DMS 273 treated with DMSO at 0.1 percent for 48 hours (cell line): ENCODE data around the gene SYNCRIP.
"Not testable (repeated sequence)": the region's sequence is repeated elsewhere in the genome, so short reads cannot be mapped to it uniquely, and the experiment has no call there.

Experiments used
- DNase-seq: peaks from one replicate; lab custom pipeline; 2025; lab: John Stamatoyannopoulos, UW

Gene SYNCRIP

DNA sequence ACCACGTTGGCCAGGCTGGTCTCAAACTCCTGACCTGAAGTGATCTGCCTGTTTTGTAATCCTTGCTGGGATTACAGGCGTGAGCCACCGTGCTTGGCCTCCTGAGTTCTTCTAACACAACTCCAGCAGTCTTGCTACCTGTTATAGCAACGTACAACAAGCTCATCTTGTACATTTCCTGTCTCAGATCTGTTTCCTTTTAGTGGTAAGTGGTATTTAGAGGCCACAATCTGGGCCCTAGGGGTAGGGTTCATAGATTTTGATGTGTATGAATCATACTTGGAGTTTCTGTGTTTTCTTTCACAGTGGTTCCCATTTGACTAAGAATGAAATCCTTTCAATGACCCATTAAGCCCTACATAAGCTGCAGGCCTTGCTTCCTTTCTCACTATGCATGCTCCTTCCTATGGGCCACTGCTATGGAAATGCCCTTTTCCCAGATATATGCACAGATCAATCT, 27.1 kb upstream of the SYNCRIP start:
- no peak for DNase-seq

DNA sequence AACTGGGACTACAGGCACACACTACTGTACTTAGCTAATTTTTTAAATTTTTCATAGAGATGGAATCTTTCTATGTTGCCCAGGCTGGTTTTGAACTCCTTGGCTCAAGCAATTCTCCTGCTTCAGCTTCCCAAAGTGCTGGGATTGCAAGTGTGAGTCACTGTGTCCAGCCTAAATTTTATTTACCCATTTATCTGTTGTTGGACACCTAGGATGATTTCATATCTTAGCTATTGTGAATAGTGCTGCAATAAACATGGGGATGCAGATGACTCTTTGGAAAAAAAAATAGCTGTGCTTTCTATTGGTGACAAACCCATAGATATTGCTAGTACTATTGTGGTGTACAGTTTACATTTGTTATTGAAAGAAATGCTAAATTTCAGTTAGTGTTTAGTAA, 19.6 kb upstream of the SYNCRIP start:
- no peak for DNase-seq

DNA sequence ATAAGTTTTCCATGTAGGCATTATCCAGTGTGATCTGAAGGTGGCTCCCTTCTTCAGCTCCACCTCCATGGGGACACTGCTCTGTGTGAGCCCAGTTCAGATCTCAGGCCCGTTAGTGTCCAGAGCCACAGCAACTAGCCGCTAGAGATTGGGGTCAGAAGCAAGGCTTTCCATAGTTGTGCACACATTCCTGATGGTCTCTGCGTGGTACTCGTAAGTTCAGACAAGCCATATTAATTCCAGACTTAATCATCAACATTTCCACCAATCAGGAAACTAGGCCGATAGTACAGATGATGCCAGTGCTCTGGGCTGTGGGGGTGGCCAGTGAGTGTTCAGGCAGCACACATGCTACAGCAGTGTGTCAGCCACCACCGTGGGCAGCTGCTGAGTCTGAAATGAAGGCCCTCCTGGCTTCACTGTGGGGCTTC, 17.5 kb upstream of the SYNCRIP start:
- no peak for DNase-seq

DNA sequence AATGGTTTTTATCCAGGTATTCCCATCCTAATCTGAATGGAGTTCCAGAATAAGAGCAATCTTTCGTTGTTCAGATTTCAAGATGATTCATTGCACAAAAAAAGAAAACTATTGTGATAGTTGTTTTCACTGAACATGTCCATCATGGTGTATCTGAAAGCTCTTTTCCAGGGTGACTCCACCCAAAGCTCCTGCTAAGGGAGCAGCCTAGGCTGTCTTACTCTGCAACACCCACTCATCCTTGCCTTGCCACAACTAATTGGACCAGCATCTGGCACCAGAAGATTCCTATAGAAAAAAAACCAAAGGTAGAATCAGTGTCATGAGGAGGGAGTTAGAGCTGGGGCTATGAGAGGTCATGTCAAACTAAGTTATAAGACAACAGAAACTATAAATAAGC, 7.9 kb upstream of the SYNCRIP start:
- DNase-seq, result no peak

DNA sequence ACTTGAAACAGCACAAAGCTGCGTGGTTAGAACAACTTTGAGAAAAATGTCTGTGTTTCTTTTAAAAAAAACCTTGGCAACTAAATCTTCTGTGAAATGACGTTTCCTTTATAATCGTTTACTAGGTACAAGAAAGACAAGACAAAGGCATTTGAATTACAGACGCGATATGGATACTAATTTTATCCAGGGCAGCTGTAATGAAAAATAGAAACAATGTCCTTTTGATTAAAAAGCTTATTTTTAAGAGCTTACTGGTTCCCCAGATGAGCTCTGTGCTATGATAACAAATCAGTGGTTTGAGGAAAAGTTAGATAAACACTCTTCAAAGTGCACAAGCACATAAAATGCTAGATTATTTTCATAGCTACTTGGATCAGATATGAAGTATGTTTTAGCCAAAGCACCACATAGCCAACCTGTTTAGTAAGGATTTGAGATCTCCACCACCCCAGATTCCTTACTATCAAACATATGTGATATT, 1.6 kb upstream of the SYNCRIP start:
- DNase-seq, result no peak

DNA sequence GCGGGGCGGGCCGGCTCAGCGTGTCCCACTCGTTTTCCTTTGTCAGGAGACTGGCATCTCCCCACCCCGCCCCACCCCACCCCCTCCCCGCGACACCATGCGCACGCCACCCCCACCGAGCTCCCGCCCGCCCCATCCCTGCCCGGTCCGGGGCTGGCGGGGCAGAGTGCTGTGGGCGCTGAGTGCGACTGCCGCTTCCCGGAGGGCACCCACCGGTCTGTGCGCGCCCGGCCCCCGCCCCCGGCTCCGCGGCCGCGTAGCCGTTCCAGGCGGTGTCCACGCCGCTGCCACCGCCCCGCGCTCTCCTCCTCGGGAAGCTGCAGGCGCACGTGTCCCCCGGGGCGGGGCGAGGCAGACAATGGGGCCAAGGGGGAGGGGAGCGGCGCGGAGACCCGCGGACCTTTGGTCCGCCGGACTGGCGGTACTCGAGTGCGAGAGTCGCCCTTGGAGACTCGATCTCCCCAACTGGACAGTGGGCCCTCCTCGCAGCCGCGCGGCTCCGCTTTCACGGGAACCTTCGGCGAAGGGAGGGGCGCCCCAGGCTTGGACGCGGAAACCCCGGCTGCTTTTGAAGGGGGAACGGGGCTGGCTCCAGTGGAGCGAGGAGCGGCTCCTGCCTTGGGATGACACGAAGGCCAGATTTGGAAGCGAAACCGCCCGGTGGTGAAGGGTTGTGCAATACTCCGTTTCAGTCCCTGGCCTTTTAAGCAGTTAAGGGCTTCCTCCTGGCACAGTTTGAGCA, 1.0 kb upstream of the SYNCRIP start:
- DNase-seq, result peak; percentile 70

DNA sequence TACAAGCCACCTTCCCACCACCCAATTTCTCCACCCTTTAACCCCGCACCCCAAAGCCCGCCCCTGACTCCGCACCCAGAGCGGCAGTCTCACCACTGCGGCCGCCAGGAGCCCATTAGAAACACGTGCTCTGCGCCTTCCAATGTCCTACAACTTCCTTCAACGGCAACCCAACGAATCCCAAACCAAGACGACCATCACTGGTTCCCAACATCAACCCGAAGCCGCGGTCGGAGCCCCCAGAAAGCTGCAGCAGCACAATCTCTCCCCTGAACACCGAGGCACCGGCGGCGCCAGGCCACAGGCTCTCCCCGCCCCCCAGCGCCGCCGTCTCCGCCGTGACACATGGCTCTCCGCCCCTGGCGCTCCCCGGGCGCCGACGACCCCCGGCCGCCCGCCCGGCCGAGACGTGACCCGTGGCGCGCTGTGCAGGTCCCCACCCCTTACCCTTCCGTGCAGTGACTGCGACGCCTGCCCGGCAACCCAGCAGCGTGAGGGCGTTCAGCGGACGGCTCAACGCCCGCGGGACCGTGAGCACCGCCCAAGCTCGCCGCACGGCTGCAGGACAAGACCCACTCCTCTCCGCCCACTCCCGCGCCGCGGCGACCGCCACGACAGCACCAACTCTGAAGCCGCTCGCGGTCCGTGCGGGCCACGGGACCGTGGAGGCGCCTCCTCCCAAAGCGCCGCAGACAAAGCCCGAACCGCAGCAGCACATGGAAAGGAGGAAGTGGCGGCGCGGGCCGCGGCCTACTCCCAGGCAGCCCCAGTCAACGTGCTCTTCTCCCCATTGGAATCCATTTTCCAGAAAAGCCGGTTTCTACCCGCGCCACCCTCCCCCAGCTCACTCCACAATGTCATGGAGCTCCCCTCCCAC, 551 bp downstream of the SYNCRIP start:
- DNase-seq, result no peak

DNA sequence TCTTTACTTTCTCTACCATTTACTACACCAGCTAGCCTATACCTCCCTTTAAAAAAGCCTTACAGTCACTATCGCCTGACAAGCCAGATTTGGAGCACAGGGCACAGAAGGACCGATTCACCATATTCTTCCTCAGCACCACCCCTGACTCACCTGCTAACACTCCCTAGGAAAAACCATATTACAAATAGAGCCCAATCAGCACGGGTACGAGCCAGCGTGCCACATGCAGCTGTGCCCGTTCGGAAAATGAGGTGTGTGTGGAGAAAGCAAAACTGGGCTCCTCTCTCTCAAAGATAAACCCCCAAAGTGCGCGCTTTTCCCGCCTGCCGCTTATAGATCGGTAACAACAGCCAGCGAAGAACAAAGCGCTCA, 1.2 kb downstream of the SYNCRIP start:
- DNase-seq, result no peak

DNA sequence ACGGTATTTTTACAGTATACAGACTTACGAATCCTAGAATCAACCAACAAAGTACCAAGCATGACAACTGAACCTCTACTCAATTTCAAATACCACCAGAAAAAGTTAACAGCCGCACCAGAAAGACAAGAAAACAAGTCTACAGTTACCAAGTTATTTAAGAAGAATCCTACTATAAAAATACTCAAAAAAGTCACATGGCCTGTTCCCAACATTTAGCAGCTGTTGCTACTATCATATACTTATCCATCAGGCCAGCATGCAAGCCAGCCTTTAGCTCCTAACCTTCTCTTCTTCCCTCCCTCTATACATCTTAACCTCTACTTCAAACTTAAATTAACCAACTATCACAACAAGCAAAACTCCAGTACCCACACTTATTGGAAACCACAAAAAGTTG, 1.9 kb downstream of the SYNCRIP start:
- DNase-seq, result no peak

DNA sequence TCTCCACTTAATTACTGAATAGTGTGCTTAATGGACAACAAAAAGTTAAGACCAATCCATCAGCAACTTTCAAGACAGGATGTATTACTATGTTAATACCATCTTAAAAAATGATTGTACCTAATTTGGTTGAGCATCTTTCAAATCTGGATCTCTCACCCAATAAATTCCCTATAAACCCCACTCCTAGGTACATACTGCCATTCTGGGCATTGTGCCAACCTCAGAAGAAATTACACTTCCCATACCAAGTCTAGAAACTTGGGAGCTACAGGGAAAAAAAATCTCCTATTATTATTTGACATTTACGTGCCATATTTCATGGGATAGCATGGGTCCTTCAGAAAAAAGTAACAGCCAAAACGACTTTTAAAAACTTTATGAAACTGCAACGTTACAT, 5.1 kb downstream of the SYNCRIP start:
- DNase-seq, result no peak

DNA sequence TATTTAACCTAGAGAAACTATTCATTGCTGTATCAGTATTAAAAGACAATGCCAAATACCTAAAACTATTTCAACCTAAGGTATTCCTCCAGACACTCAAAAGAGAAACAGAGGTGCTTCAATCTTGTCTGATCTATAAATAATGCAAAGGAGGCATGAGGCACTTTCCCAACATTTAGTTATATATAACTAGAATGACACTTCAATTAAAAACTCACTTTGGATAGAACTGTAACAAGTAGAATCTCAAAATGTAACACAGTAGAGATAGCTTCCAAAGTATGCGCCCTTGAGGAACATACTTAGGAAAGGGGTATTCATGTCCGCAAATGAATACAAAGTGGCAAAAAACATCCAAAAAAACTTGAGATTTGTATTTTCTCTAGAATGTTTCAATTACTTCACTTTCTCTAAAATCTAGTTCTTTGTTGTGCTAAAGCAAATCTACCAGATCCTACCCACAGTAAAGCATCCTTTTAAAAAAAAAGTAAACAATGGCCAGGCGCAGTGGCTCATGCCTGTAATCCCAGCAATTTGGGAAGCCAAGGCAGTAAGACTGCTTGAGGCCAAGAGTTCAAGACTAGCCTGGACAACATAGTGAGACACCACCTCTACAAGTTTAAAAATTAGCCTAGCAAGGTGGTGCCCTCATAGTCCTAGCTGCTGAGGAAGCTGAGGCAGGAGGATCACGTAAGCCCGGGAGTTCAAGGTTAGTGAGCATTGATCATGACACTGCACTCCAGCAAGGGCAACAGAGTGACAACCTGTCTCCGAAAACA, 10.3 kb downstream of the SYNCRIP start:
- no peak for DNase-seq

DNA sequence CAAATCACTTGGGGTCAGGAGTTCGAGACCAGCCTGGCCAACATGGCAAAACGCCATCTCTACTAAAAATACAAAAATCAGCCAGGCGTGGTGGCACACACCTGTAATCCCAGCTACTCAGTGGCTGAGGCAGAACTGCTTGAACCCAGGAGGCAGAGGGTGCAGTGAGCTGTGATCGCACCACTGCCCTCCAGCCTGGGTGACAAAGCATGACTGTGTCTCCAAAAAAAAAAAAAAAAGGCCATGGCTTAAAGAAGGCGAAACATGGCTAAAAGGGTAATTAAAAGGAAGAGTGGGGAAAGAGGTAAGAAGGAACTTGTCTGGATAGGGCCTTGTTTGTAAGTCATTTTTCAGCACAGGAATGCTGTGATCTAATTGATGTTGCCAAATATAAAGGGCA, 11.6 kb downstream of the SYNCRIP start:
- DNase-seq, result not testable (repeated sequence)

DNA sequence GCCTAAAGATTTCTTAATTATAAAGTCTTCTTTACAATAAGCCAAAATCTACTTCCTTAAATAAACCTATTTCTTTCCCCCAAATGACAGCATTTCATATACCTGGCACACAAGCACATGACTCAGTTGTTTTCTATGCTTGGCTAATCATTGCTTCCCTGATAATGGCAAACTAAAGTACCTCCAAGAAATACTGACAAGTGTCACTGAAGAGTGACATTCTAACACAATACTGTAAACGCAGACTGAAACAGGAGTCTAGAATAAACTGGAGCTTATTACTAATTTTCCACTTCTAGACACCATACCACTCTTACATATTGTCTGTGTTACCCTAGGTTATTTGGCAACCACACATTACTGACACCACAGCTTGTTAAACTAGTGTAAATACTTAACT, 14.3 kb downstream of the SYNCRIP start:
- DNase-seq, result no peak

DNA sequence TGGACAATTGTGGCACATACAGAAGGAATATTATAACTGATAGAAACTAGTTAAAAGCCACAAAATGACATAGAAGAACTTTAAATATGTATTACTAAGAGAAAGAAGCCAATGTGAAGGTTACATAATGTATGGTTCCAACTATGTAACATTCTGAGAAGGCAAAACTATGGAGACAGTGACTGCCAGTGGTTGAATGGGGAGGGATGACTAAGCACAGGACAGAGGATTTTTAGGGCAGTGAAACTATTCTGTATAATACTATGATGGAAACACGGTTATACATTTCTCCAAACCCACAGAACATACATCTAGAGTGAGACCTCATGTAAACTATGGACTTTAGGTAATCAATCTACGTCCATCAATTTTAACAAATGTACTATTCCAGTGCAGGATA, 22.4 kb downstream of the SYNCRIP start:
- no peak for DNase-seq

DNA sequence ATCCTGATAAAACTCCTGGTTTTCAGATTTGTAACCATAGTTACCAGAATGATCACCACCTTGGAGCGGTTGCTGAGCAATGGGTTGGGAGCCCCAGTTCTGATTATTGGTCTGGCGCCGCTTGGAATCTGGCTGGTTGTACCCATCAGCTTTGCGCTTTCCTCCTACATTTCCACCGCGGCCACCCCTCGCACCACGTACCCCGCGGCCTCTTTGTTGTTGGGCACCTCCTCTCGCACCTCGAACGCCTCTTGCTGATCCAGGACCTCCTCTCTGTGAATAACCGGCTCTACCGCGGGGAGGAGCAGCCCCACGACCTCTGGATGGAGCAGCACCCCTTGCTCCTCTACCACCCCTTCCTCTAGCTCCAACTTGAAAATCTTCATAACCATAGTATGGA, 27.9 kb downstream of the SYNCRIP start:
- DNase-seq, result no peak

DNA sequence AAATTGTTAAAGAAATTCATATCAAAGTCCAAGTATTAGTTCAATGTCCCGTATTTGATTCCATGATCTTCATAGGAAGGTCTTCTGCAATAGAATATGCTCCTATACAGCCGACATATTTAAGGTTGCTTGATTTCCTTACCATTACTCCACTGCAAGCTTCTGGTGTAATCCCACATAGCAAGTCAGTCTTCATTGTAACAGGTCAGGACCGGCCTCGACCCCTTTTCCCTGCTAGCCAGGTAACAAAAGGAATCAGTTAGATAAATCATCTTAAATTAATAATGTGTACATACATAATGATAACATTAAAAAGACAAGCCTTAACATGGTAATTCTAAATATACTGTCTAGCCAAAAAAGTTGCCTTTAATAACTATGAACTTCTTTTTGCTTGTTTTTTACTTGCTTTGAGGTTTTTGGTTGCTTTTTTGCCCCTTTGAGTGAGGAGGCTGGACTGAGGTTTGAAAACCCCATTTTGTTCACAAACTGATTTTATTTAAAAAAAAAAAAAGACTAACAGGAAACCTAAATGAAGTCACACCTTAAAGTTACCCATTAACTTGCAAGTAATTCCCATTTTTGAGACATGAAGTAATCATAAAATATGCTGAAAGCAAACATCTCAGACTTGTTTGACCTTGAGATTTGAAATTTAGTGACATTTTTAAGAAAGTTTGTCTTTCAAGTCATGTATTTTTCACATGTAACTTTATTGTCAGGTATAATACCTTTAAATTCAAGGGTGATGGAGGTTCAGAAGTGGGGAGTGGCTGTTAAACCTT, 29.8 kb downstream of the SYNCRIP start:
- DNase-seq, result no peak

DNA sequence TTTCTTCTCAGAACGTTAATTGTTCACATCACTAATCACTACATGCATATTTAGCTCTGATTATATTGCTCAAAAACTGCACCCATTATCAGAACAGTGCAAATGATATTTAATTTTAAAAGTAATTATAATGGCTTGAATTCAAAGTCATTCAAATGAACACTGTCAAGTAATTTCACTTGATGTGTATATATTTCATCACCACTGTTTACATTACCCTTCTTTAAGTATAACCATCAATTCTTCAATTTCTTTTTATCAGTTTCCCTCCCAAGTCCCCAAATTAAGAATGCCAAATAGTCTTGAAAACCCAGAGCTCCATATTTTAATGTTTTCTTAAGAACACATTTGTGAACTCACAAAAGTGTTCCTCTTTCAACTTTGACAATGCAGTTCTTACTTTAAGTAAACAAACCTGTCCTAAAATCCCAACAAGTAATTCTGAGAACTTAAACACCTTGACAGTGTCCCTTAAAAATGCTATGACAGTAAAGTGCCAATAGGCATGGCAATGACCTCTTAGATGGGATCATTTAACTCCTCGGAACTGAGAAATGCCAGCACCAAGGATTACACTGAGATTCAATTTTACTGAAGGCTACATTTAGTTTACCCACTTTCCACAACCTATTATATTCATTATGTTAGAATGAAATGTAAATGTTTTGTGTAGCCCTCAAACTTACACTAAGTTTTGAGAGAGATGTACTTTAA, 32.3 kb downstream of the SYNCRIP start:
- DNase-seq, result no peak

DNA sequence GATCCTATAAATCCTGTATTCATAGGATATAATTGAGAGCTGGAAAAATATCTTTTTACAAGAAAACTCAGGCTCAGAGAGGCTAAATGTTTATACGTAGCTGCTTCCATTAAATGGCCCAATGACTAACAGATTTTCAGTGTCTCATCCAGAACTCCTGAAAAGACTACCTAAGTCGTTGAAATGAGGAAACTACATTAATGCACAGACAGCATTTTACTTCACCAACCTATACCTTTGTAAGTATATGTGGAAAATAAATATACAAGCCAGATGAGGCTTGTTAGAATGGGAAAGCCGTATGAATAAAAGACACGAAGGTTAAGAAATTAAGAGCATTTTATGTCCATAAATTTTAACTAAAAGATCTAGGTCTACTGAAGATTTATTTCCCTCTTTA, 40.6 kb downstream of the SYNCRIP start:
- DNase-seq, result no peak

DNA sequence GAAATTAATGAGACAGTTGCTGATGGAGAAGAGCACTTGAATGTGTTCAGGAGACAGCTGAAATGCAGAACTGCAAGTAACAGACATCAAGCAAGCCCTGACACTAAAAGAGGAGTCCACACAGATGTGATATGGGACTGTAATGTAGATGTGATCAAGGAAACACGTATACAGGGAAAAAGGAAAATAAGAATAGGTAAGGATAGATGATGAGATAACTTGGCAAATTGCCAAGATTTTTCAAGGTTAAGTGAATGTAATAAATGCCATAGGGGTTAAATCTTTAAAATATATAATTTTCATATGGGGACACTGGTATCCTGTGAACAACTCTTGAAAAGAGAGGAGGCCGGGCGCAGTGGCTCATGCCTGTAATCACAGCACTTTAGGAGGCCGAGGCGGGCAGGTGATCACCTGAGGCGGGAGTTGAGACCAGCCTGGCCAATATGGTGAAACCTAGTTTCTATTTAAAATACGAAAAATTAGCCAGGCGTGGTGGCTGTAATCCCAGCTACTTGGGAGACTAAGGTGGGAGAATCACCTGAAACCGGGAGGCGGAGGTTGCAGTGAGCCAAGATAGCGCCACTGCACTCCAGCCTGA, 41.9 kb downstream of the SYNCRIP start:
- no peak for DNase-seq

DNA sequence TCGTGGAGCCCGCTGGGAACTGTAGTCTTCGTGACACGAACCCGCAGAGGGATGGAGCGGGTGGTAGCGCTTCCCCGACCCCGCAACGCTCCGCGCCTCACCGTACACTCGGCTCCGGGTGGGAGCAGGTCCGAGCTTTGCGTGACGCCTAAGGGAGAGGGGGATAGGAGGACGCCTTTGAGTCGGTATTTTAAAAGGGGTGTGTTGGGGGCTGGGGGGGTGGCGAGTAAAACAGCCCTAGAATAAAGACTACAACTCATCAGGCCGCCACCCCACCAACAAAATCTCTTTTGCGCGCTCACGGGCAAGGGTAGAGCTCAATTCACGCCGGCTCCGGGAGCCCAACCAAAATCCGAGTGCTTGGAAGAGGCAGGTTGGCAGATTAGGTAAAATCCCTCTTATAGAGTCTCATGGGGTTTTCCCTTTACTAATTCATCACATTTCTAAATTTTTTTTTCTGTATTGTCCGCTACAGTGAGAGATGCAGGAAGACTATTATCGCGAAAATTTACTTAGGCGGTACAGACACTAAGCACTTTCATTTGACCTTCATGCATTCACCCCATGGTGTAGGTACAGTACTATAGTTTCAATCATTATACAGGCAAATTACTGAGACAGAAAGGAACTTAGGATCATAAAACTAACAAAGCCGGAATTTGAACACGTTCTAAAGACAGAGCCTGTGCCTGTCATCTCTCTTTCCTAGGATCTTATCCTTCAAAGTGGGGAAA, 48.3 kb downstream of the SYNCRIP start:
- no peak for DNase-seq
